ENCODE results near the gene ST13. TPM values are rescaled to one million over a fixed set of nuclear protein-coding genes. Genes with fewer than 3 reads are reported as not detected.
"Not testable (repeated sequence)": the region's sequence is repeated elsewhere in the genome, so short reads cannot be mapped to it uniquely, and the experiment has no call there.

The ST13 gene
- total and polyA plus RNA-seq, 2 experiments from 2014 or later, result 206 to 216 TPM

DNA sequence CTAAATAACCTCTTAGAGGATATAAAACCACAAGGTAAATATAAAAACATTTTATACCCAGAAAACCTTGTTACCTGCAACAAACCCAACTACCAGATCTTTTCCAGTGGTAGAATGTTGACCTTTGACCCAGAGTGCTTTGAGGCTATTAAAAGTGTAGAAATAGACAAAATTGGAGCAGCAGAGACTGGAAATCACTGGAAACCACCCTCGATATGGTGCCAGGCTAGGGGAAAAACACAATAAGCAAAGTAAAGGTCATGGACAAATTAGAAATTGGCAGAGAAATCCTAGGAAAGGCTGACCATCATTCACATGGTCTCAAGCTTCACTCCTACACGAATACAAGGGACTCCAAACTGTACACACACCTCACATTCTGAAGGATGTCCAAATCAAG, 64.0 kb downstream of the ST13 start:
- WGBS (ENCODE audit: low lambda C conversion rate, missing lambda C conversion rate), result 98% methylated on average over 2 of the region's 2 CpGs
- Histone ChIP-seq H3K9me3 (ENCODE audit: low read depth) (no peaks in the 10 kb centered on the region), H2AFZ (no peak overlapping the region), H3K27ac (no peak overlapping the region), H3K79me2 (no peaks in the 10 kb centered on the region), H3K4me3 (no peak overlapping the region), H3K9me2 (replicated peaks; ENCODE audit: insufficient read depth) (no peaks in the 10 kb centered on the region), H3K4me1 (ENCODE audit: insufficient read depth) (no peaks in the 10 kb centered on the region), H4K20me1 (ENCODE audit: insufficient read depth, poor library complexity, severe bottlenecking) (no peaks in the 10 kb centered on the region), H3K36me3 (replicated peaks; ENCODE audit: insufficient read depth, low read depth) (no peaks in the 10 kb centered on the region), H3K27me3 (no peaks in the 10 kb centered on the region), H3K4me2 (no peak overlapping the region)
- TF ChIP-seq EZH2 (IDR thresholded peaks at IDR 0.05; ENCODE audit: borderline replicate concordance) (no peak), EZH2phosphoT487 (IDR thresholded peaks at IDR 0.05; ENCODE audit: low read depth, severe bottlenecking, unreplicated experiment) (no peak)
- TF ChIP-seq, protein P1, sequence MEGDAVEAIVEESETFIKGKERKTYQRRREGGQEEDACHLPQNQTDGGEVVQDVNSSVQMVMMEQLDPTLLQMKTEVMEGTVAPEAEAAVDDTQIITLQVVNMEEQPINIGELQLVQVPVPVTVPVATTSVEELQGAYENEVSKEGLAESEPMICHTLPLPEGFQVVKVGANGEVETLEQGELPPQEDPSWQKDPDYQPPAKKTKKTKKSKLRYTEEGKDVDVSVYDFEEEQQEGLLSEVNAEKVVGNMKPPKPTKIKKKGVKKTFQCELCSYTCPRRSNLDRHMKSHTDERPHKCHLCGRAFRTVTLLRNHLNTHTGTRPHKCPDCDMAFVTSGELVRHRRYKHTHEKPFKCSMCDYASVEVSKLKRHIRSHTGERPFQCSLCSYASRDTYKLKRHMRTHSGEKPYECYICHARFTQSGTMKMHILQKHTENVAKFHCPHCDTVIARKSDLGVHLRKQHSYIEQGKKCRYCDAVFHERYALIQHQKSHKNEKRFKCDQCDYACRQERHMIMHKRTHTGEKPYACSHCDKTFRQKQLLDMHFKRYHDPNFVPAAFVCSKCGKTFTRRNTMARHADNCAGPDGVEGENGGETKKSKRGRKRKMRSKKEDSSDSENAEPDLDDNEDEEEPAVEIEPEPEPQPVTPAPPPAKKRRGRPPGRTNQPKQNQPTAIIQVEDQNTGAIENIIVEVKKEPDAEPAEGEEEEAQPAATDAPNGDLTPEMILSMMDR (IDR thresholded peaks at IDR 0.05; ENCODE audit: poor library complexity), result no peak
- no peak for DNase-seq (ENCODE audit: low spot score)

DNA sequence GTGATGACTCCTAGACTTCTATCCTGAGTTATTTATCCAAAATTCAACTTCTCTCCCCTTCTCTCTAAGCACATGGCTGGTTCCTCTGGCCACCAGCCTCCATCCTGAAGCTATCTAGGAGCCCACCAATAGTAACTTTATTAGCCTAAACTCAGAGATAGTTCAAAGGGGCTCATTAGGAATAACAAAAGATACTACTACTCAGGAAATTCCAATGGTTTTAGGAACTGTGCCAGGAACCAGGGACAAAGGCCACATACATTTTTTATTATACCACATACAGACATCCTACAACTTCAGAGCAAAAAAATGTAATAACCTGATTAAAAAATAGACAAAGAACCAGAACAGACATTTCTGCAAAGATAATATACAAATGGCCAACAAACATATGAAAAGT, 65.2 kb downstream of the ST13 start:
- Histone ChIP-seq H3K4me1 (ENCODE audit: insufficient read depth) (no peaks in the 10 kb centered on the region), H3K9me3 (ENCODE audit: low read depth) (no peaks in the 10 kb centered on the region), H3K27me3 (no peaks in the 10 kb centered on the region), H3K79me2 (no peaks in the 10 kb centered on the region), H3K36me3 (replicated peaks; ENCODE audit: insufficient read depth, low read depth) (no peaks in the 10 kb centered on the region), H2AFZ (no peak overlapping the region), H3K4me3 (no peak overlapping the region), H3K9me2 (replicated peaks; ENCODE audit: insufficient read depth) (no peaks in the 10 kb centered on the region), H4K20me1 (ENCODE audit: insufficient read depth, poor library complexity, severe bottlenecking) (no peaks in the 10 kb centered on the region), H3K4me2 (no peak overlapping the region), H3K27ac (no peak overlapping the region)
- TF ChIP-seq EZH2 (IDR thresholded peaks at IDR 0.05; ENCODE audit: borderline replicate concordance), result no peak
- no peak for DNase-seq (ENCODE audit: low spot score)

DNA sequence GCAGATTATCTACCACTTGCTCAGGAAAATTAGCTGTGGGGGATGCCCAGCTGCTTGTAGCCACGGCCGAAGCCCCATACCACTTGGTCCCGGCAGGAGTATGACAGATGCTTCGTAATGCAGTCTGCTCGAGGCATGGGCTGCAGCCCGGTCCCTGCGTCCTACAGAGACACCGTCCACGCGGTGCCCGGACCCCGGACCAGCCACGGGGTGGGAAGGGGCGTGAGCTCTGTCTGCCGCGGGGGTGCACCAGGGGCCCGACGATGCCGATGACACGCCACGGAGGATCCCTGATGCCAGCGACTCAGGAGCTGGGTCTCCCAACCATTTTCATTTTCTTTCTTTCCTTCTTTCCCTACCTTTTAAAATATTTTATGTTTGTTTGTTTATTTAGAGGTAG, 67.3 kb downstream of the ST13 start:
- no peaks in the 10 kb centered on the region for H3K9me3 ChIP-seq (ENCODE audit: low read depth)
- TF ChIP-seq EZH2phosphoT487 (IDR thresholded peaks at IDR 0.05; ENCODE audit: low read depth, severe bottlenecking, unreplicated experiment) (no peak), EZH2 (IDR thresholded peaks at IDR 0.05; ENCODE audit: borderline replicate concordance) (no peak)
- TF ChIP-seq, protein P1 (IDR thresholded peaks at IDR 0.05; ENCODE audit: poor library complexity), result no peak
- no peak overlapping the region for H3K27ac ChIP-seq
- H3K27me3 ChIP-seq, result no peaks in the 10 kb centered on the region
- H3K9me2 ChIP-seq (replicated peaks; ENCODE audit: insufficient read depth), result no peaks in the 10 kb centered on the region
- no peaks in the 10 kb centered on the region for H3K4me1 ChIP-seq (ENCODE audit: insufficient read depth)
- no peak for DNase-seq (ENCODE audit: low spot score)
- 98% methylated on average over 22 of the region's 22 CpGs for WGBS (ENCODE audit: low lambda C conversion rate, missing lambda C conversion rate)
- H4K20me1 ChIP-seq (ENCODE audit: insufficient read depth, poor library complexity, severe bottlenecking), result no peaks in the 10 kb centered on the region
- no peak overlapping the region for H3K4me2 ChIP-seq
- H3K4me3 ChIP-seq, result no peak overlapping the region
- no peaks in the 10 kb centered on the region for H3K79me2 ChIP-seq
- H2AFZ ChIP-seq, result no peak overlapping the region
- no peaks in the 10 kb centered on the region for H3K36me3 ChIP-seq (replicated peaks; ENCODE audit: insufficient read depth, low read depth)

DNA sequence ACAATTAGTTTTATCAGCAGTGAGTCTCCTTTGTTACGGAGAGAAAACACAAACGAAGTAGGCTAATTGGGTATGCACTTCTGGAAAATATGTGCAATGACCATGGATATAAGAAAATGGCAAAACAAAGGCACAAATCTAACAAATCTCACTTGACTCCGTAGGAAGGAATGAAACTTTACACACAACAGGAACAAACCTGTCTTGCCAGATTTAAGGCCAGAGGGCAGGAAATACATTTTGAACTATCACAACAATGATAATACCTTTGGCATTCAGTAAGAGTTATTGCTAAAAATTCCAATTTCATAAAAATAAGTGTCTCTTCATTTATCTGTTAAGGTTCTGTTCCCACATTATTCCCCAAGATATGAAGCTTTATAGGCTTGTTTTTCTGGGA, 73.9 kb downstream of the ST13 start:
- 80% methylated on average over 3 of the region's 3 CpGs for WGBS (ENCODE audit: low lambda C conversion rate, missing lambda C conversion rate)
- H3K27ac ChIP-seq, result peak overlapping the region; percentile 69
- no peaks in the 10 kb centered on the region for H4K20me1 ChIP-seq (ENCODE audit: insufficient read depth, poor library complexity, severe bottlenecking)
- no peaks in the 10 kb centered on the region for H3K9me3 ChIP-seq (ENCODE audit: low read depth)
- no peak for DNase-seq (ENCODE audit: low spot score)
- H3K79me2 ChIP-seq, result no peaks in the 10 kb centered on the region
- no peak for TF ChIP-seq EZH2 (IDR thresholded peaks at IDR 0.05; ENCODE audit: borderline replicate concordance)
- TF ChIP-seq EZH2phosphoT487 (IDR thresholded peaks at IDR 0.05; ENCODE audit: low read depth, severe bottlenecking, unreplicated experiment), result no peak
- TF ChIP-seq, protein P1 (IDR thresholded peaks at IDR 0.05; ENCODE audit: poor library complexity), result no peak
- H3K27me3 ChIP-seq, result no peaks in the 10 kb centered on the region
- no peak overlapping the region for H2AFZ ChIP-seq
- no peaks in the 10 kb centered on the region for H3K36me3 ChIP-seq (replicated peaks; ENCODE audit: insufficient read depth, low read depth)
- no peak overlapping the region for H3K4me2 ChIP-seq
- H3K9me2 ChIP-seq (replicated peaks; ENCODE audit: insufficient read depth), result no peaks in the 10 kb centered on the region
- no peak overlapping the region for H3K4me3 ChIP-seq
- H3K4me1 ChIP-seq (ENCODE audit: insufficient read depth), result no peaks in the 10 kb centered on the region

DNA sequence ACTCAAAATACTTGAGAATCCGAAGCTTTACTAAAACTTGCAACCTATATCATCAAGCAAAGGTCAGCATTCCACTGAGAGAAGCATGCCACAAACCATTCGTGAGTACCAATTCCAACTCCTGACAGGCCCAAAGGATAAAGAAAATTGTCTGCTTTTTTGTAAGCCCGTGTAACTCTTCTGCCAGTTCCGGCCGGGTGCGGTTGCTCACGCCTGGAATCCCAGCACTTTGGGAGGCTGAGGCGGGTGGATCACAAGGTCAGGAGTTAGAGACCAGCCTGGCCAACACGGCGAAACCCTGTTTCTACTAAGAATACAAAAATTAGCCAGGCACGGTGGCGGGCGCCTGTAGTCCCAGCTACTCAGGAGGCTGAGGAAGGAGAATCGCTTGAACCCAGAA, 74.7 kb downstream of the ST13 start:
- H2AFZ ChIP-seq; H3K36me3 ChIP-seq (replicated peaks; ENCODE audit: insufficient read depth, low read depth); H4K20me1 ChIP-seq (ENCODE audit: insufficient read depth, poor library complexity, severe bottlenecking); H3K9me2 ChIP-seq (replicated peaks; ENCODE audit: insufficient read depth); H3K27me3 ChIP-seq; H3K27ac ChIP-seq; H3K4me3 ChIP-seq; H3K4me1 ChIP-seq (ENCODE audit: insufficient read depth); DNase-seq (ENCODE audit: low spot score); H3K9me3 ChIP-seq (ENCODE audit: low read depth); H3K79me2 ChIP-seq; H3K4me2 ChIP-seq: not testable (repeated sequence)
- WGBS (ENCODE audit: low lambda C conversion rate, missing lambda C conversion rate), result 91% methylated on average over 14 of the region's 14 CpGs

Measured in hepatocyte (in vitro differentiated cells).